Neural crest cell (in vitro differentiated cells): ENCODE results near the gene ASPSCR1. TPM values are rescaled to one million over a fixed set of nuclear protein-coding genes. Genes with fewer than 3 reads are reported as not detected.
A peak's percentile ranks its signal among the peaks of the same experiment; 100 is the strongest.
"Not testable (repeated sequence)": the region's sequence is repeated elsewhere in the genome, so short reads cannot be mapped to it uniquely, and the experiment has no call there.

ENCODE experiments used
- DNase-seq: peaks from one replicate; pipeline ENCODE4 v3.0.0; 2021; ENCODE audit warnings: low read depth, mixed read lengths, low spot score
- H3K27ac Mint-ChIP-seq: one replicate; pipeline ENCODE4 v1.8.0; 2021; ENCODE audit warnings: mild to moderate bottlenecking, mixed read lengths; ENCODE audit not compliant: unreplicated experiment
- H3K27me3 Mint-ChIP-seq: 2 replicates; pipeline ENCODE4 v1.8.0; 2021; ENCODE audit warnings: low read depth, mild to moderate bottlenecking, mixed read lengths
- H3K36me3 Mint-ChIP-seq: 2 replicates; pipeline ENCODE4 v1.8.0; 2021; ENCODE audit warnings: low read depth, mild to moderate bottlenecking, mixed read lengths
- H3K4me1 Mint-ChIP-seq: 2 replicates; pipeline ENCODE4 v1.8.0; 2021; ENCODE audit warnings: mixed read lengths
- H3K4me3 Mint-ChIP-seq: one replicate; pipeline ENCODE4 v1.8.0; 2021; ENCODE audit warnings: mild to moderate bottlenecking, mixed read lengths
- H3K9me3 Mint-ChIP-seq: 2 replicates; pipeline ENCODE4 v1.8.0; 2021; ENCODE audit warnings: mixed read lengths
- total RNA-seq: library from RNA; stranded (reverse); gene quantifications from 2 replicates; pipeline ENCODE4 v1.2.1, GENCODE V29; 2021
- TF ChIP-seq, protein P1 (sequence below): fragments of 200-600 bp; sonication (generic); conservative IDR thresholded peaks from 2 replicates; pipeline ENCODE4 v1.5.0; 2021; ENCODE audit warnings: antibody characterized with exemption, mild to moderate bottlenecking

The ASPSCR1 gene
- total RNA-seq, 1 donor from 2014 or later = 51.9 TPM

DNA sequence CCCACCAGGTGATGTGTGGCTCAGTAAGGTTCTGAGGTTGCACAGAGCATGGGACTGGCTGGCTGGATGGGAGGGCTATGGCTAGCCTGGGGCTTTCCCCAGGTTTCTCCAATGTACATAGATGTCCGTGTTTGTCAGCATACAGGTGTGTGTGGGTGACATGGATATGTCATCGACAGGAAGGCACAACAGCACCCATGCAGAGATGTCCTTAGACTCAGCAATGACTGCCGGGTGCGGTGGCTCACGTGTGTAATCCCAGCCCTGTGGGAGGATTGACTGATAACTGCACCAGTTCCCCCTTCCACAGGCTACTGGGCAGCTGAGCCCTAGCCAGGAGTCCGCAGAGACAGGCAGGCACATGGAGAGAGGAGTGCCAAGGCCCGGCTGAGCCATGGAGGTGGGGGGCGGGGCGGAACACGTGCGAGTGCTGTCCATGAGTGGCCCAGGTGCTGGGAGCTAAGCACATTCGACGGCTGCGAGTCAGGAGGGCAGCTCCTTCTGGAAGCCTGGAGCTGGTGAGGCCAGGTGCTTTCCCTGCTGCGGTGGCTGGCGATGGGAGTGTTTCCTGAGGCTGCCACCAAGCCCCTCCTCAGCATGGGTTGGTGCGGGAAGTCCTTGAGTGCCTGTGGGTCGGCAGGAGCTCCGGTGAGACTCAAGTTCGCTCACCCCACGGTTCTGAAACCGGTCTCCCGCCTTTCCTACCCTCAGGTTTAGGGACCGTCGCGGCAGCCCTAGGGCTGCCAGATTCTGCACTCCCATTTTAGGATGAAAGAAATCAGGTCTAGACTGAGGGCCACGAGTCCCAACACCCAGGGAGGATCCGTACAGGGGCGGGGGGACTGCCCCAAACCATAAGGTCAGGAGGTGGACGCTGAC lies 858 bp upstream of the ASPSCR1 start:
- Mint-ChIP-seq H3K4me3 (peak overlapping the region; percentile 90), H3K36me3 (peaks cover 3% of the 10 kb centered on the region), H3K9me3 (peaks cover 3% of the 10 kb centered on the region), H3K4me1 (peaks cover 16% of the 10 kb centered on the region), H3K27ac (peak overlapping the region; percentile 93), H3K27me3 (peaks cover 4% of the 10 kb centered on the region)
- DNase-seq = no peak
- TF ChIP-seq, protein P1, sequence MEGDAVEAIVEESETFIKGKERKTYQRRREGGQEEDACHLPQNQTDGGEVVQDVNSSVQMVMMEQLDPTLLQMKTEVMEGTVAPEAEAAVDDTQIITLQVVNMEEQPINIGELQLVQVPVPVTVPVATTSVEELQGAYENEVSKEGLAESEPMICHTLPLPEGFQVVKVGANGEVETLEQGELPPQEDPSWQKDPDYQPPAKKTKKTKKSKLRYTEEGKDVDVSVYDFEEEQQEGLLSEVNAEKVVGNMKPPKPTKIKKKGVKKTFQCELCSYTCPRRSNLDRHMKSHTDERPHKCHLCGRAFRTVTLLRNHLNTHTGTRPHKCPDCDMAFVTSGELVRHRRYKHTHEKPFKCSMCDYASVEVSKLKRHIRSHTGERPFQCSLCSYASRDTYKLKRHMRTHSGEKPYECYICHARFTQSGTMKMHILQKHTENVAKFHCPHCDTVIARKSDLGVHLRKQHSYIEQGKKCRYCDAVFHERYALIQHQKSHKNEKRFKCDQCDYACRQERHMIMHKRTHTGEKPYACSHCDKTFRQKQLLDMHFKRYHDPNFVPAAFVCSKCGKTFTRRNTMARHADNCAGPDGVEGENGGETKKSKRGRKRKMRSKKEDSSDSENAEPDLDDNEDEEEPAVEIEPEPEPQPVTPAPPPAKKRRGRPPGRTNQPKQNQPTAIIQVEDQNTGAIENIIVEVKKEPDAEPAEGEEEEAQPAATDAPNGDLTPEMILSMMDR = no peak

GRCh38 chr17:81978524-81979298 lies 1.3 kb downstream of the ASPSCR1 start:
- TF ChIP-seq, protein P1 = no peak
- peak overlapping the region; percentile 78 for H3K27ac Mint-ChIP-seq
- H3K4me1 Mint-ChIP-seq = peaks cover 16% of the 10 kb centered on the region
- peak overlapping the region; percentile 85 for H3K4me3 Mint-ChIP-seq
- H3K9me3 Mint-ChIP-seq = no peaks in the 10 kb centered on the region
- H3K27me3 Mint-ChIP-seq = peaks cover 4% of the 10 kb centered on the region
- no peak for DNase-seq
- peaks cover 3% of the 10 kb centered on the region for H3K36me3 Mint-ChIP-seq

- Mint-ChIP-seq H3K4me1 (peaks cover 16% of the 10 kb centered on the region), H3K9me3 (no peaks in the 10 kb centered on the region), H3K4me3 (peak overlapping the region; percentile 85), H3K36me3 (peaks cover 3% of the 10 kb centered on the region), H3K27ac (no peak overlapping the region), H3K27me3 (peaks cover 4% of the 10 kb centered on the region)
- TF ChIP-seq, protein P1 = no peak
- no peak for DNase-seq
These were observed 2.7 kb downstream of the ASPSCR1 start for GRCh38 chr17:81980122-81980521.

- Mint-ChIP-seq H3K36me3 (peaks cover 4% of the 10 kb centered on the region), H3K4me3 (peak overlapping the region; percentile 85), H3K27me3 (peaks cover 4% of the 10 kb centered on the region), H3K27ac (no peak overlapping the region), H3K9me3 (no peaks in the 10 kb centered on the region), H3K4me1 (peaks cover 16% of the 10 kb centered on the region)
- TF ChIP-seq, protein P1 = no peak
- DNase-seq = no peak
These were observed 3.4 kb downstream of the ASPSCR1 start for GRCh38 chr17:81980707-81981343.

DNA sequence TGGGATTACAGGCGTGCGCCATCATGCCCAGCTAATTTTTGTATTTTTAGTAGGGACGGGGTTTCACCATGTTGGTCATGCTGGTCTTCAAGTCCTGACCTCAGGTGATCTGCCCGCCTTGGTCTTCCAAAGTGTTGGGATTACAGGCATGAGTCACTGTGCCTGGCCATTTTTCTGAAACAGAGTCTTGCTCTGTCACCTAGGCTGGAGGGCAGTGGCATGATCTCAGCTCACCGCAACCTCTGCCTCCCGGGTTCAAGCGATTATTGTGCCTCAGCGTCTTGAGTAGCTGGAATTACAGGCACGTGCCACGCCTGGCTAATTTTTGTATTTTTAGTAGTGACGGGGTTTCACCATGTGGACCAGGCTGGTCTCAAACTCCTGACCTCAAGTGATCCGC lies 4.1 kb downstream of the ASPSCR1 start:
- not testable (repeated sequence) for DNase-seq, H3K4me3 Mint-ChIP-seq, H3K36me3 Mint-ChIP-seq, H3K9me3 Mint-ChIP-seq, H3K27me3 Mint-ChIP-seq, H3K27ac Mint-ChIP-seq
- peaks cover 12% of the 10 kb centered on the region for H3K4me1 Mint-ChIP-seq
